Endodermal cell (in vitro differentiated cells): ENCODE measurements around the gene RAD9A. TPM values are rescaled to one million over a fixed set of nuclear protein-coding genes. Genes with fewer than 3 reads are reported as not detected.

Source experiments
- DNase-seq: peaks from one replicate; pipeline ENCODE4 v3.0.0-alpha.2; 2017
- H3K27ac ChIP-seq: 2 replicates; pipeline ENCODE4 v1.5.1; 2013; ENCODE audit warnings: mild to moderate bottlenecking, low read depth, low read length, moderate library complexity
- H3K27me3 ChIP-seq: 2 replicates; pipeline ENCODE4 v1.6.1; 2013; ENCODE audit warnings: mild to moderate bottlenecking, low read length, moderate library complexity; ENCODE audit not compliant: insufficient read depth, control insufficient read depth, poor library complexity, severe bottlenecking
- H3K36me3 ChIP-seq: 2 replicates; pipeline ENCODE4 v1.7.0; 2013; ENCODE audit warnings: mild to moderate bottlenecking, low read length, moderate library complexity; ENCODE audit not compliant: control insufficient read depth, insufficient read depth
- H3K4me1 ChIP-seq: one replicate; pipeline ENCODE4 v1.7.0; 2013; ENCODE audit warnings: low read length; ENCODE audit not compliant: control insufficient read depth, insufficient read depth
- H3K4me3 ChIP-seq: 2 replicates; pipeline ENCODE4 v1.5.1; 2013; ENCODE audit warnings: mild to moderate bottlenecking, low read length, moderate library complexity
- H3K9ac ChIP-seq: 2 replicates; pipeline ENCODE4 v1.6.1; 2013; ENCODE audit warnings: mild to moderate bottlenecking, low read length, moderate library complexity; ENCODE audit not compliant: poor library complexity, severe bottlenecking; ENCODE audit errors: extremely low read depth
- H3K9me3 ChIP-seq: 2 replicates; pipeline ENCODE4 v1.6.1; 2013; ENCODE audit warnings: mild to moderate bottlenecking, low read length, moderate library complexity; ENCODE audit not compliant: control insufficient read depth
- H3K27ac Mint-ChIP-seq: 2 replicates; pipeline ENCODE4 v1.8.0; 2020; ENCODE audit warnings: mixed read lengths
- H3K27me3 Mint-ChIP-seq: 2 replicates; pipeline ENCODE4 v1.8.0; 2021; ENCODE audit warnings: mild to moderate bottlenecking, mixed read lengths; ENCODE audit not compliant: insufficient read depth
- H3K36me3 Mint-ChIP-seq: 2 replicates; pipeline ENCODE4 v1.8.0; 2020; ENCODE audit warnings: low read depth, mixed read lengths
- H3K4me1 Mint-ChIP-seq: 2 replicates; pipeline ENCODE4 v1.8.0; 2020; ENCODE audit warnings: mixed read lengths
- H3K4me3 Mint-ChIP-seq: 2 replicates; pipeline ENCODE4 v1.8.0; 2020; ENCODE audit warnings: mild to moderate bottlenecking, moderate library complexity, mixed read lengths
- H3K9me3 Mint-ChIP-seq: 2 replicates; pipeline ENCODE4 v1.8.0; 2020; ENCODE audit warnings: mild to moderate bottlenecking, mixed read lengths
- CTCF ChIP-seq: fragments of 200-600 bp; sonication (generic); conservative IDR thresholded peaks from 2 replicates; pipeline ENCODE4 v1.5.0; 2021; ENCODE audit warnings: antibody characterized with exemption, mild to moderate bottlenecking
- WGBS, 2 experiments: methylation state at CpG; one replicate each; pipeline versions ENCODE4 v1.1.5 to v1.1.7; 2013; ENCODE audit warnings: missing lambda C conversion rate in 2 of 2, mixed read lengths in 1 of 2; ENCODE audit not compliant: insufficient coverage in 1 of 2, insufficient read length in 1 of 2; 5-methylcytosine and 5-hydroxymethylcytosine counted together
- total RNA-seq, 2 donors: library from RNA; stranded (reverse); fragmentation: NEBNext Ultra II Directional in 1 of 2; extraction: Animal tissue kit (Norgen Biotek cat#: 25700) in 1 of 2; gene quantifications; 2 replicates in 1 of 2; 3 replicates in 1 of 2; pipeline ENCODE4 v1.2.1, GENCODE V29; 2021

The RAD9A gene
- total RNA-seq, 2 donors from 2014 or later, result 28.3 to 41.4 TPM

GRCh38 chr11:67440229-67441097 lies 48.7 kb downstream of the RAD9A start:
- no peak for TF ChIP-seq CTCF
- Histone ChIP-seq H3K27ac (no peak overlapping the region), H3K36me3 (peaks cover 32% of the 10 kb centered on the region), H3K4me1 (no peaks in the 10 kb centered on the region), H3K27me3 (no peaks in the 10 kb centered on the region), H3K9ac (no peak overlapping the region), H3K4me3 (no peak overlapping the region), H3K9me3 (no peaks in the 10 kb centered on the region)
- peaks cover 26% of the 10 kb centered on the region for H3K36me3 Mint-ChIP-seq
- WGBS, 2 experiments, result 94 to 95% methylated on average over 5 to 17 of the region's 17 CpGs
- H3K4me3 Mint-ChIP-seq, result no peak overlapping the region
- H3K4me1 Mint-ChIP-seq, result peaks cover 3% of the 10 kb centered on the region
- no peaks in the 10 kb centered on the region for H3K27me3 Mint-ChIP-seq
- no peaks in the 10 kb centered on the region for H3K9me3 Mint-ChIP-seq
- no peak overlapping the region for H3K27ac Mint-ChIP-seq
- no peak for DNase-seq

GRCh38 chr11:67441098-67441563 lies 49.3 kb downstream of the RAD9A start:
- Histone ChIP-seq H3K4me3 (no peak overlapping the region), H3K27ac (no peak overlapping the region), H3K9me3 (no peaks in the 10 kb centered on the region), H3K4me1 (no peaks in the 10 kb centered on the region), H3K36me3 (peaks cover 32% of the 10 kb centered on the region), H3K27me3 (no peaks in the 10 kb centered on the region), H3K9ac (no peak overlapping the region)
- H3K4me3 Mint-ChIP-seq, result no peak overlapping the region
- H3K27me3 Mint-ChIP-seq, result no peaks in the 10 kb centered on the region
- WGBS, 2 experiments, result 94 to 96% methylated on average over 12 to 21 of the region's 21 CpGs
- no peak overlapping the region for H3K27ac Mint-ChIP-seq
- no peak for TF ChIP-seq CTCF
- no peaks in the 10 kb centered on the region for H3K9me3 Mint-ChIP-seq
- H3K4me1 Mint-ChIP-seq, result peaks cover 3% of the 10 kb centered on the region
- peaks cover 24% of the 10 kb centered on the region for H3K36me3 Mint-ChIP-seq
- DNase-seq, result no peak

GRCh38 chr11:67441731-67442351 lies 50.1 kb downstream of the RAD9A start:
- TF ChIP-seq CTCF, result no peak
- H3K36me3 ChIP-seq, result peaks cover 32% of the 10 kb centered on the region
- WGBS, 2 experiments, result 95 to 99% methylated on average over 27 to 28 of the region's 28 CpGs
- H3K27me3 ChIP-seq, result no peaks in the 10 kb centered on the region
- H3K27ac Mint-ChIP-seq, result peak overlapping the region; percentile 90
- DNase-seq, result no peak
- no peak overlapping the region for H3K27ac ChIP-seq
- H3K27me3 Mint-ChIP-seq, result no peaks in the 10 kb centered on the region
- H3K4me3 ChIP-seq, result peak overlapping the region; percentile 86
- H3K36me3 Mint-ChIP-seq, result peaks cover 24% of the 10 kb centered on the region
- no peak overlapping the region for H3K9ac ChIP-seq
- H3K4me3 Mint-ChIP-seq, result peak overlapping the region; percentile 84
- no peaks in the 10 kb centered on the region for H3K4me1 ChIP-seq
- no peaks in the 10 kb centered on the region for H3K9me3 ChIP-seq
- H3K9me3 Mint-ChIP-seq, result no peaks in the 10 kb centered on the region
- no peaks in the 10 kb centered on the region for H3K4me1 Mint-ChIP-seq
